ENCODE data around the gene MBP.

Gene MBP

DNA sequence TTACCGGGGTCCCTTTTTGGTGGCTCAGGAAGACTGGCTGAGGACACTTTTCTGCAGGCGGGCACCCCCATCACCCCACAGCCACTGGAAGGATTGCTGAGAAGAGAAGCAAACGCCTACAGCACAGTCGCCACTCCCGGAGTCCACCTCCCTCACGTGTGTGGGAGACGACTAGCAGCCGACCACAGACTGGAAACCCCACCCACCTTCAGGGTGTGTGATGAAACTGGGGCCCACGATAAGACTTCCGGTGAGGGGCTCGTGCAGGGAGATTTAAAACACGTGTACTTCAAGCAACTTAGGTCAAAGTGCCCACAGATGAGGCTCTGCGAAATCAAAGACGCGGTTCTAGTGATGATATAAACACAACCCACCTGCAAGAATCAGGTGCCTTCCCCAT is 26.3 kb downstream of the MBP start:
- in situ Hi-C loops (cut with HindIII; ENCODE audit: low pct_unique_long_range_greater_than_20kb, low sequenced_read_pairs): no loop called here
- no peak for DNase-seq (ENCODE audit: low read depth in 1 of 2, low spot score in 1 of 2)
- no peak for TF ChIP-seq JUND (IDR thresholded peaks at IDR 0.05; ENCODE audit: low read depth)

DNA sequence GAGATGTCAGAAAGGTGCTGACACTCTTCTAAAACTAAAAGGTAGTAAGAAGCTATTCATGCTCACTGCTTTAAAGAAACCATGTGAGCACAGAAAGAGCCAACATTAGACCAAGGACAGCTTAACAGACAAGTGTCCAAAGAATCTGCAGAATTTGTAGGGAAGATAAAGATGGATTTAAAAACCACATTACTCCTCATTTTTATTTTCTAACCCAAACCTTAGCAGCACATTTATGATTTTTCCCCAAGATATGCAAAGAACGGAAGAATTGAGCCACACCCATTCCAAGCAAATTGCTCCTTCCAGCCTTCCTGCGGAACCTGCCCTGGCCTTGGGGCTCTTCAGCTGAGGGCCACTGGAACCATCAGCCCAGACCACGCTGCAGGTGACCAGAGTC is 26.9 kb downstream of the MBP start:
- in situ Hi-C loops (cut with HindIII; ENCODE audit: low pct_unique_long_range_greater_than_20kb, low sequenced_read_pairs): no loop called here
- no peak for TF ChIP-seq JUND (IDR thresholded peaks at IDR 0.05; ENCODE audit: low read depth)
- no peak for DNase-seq (ENCODE audit: low read depth in 1 of 2, low spot score in 1 of 2)

DNA sequence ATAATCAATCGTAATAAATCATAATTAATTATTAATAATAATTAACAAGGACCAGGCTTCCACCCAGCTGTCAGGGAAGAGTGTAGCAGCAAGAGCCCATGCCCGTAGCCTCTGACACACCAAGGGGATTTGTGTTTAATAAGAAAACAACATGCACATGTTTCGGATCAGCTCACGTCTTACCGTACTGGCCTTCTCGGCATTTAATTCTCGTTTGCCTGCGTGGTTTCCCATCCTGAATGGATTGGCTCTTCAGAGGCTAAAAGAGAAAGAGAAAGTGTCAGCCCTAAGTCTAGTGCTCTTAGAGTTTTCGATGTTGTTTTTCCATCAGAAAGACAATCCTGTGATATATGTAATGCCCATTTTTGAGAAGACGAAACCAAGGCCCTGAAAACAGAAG is 27.6 kb downstream of the MBP start:
- in situ Hi-C loops (cut with HindIII; ENCODE audit: low pct_unique_long_range_greater_than_20kb, low sequenced_read_pairs): no loop called here
- DNase-seq (ENCODE audit: low read depth in 1 of 2, low spot score in 1 of 2): no peak
- no peak for TF ChIP-seq JUND (IDR thresholded peaks at IDR 0.05; ENCODE audit: low read depth)

DNA sequence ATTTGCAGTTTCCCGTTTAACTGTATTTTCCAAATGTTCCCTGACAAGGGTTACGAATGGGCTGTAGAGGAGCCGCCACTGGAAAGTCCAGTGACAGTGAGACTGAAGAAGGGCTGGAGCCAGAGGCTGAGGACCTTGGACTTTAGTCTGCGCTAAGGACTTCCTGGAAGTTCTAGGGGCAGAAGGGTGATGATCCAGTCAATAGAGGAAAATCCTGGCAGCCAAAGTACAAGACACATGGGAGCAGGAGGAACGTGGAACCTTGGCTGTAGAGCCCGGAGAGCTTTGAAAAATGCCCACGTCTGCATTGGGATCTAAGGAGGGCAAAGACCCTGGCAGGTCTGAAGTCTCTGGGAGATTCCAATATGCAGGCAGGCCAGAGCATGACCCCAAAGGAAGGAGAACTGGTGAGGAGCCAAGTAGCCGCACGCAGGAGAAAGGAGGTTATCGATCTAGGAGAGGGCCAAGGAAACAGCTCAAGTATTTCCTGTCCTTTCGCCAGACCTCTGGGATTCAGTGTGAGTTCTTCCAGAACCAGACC is 28.5 kb downstream of the MBP start:
- TF ChIP-seq JUND (IDR thresholded peaks at IDR 0.05; ENCODE audit: low read depth): no peak
- in situ Hi-C loops (cut with HindIII; ENCODE audit: low pct_unique_long_range_greater_than_20kb, low sequenced_read_pairs): no loop called here
- DNase-seq (ENCODE audit: low read depth in 1 of 2, low spot score in 1 of 2): no peak

DNA sequence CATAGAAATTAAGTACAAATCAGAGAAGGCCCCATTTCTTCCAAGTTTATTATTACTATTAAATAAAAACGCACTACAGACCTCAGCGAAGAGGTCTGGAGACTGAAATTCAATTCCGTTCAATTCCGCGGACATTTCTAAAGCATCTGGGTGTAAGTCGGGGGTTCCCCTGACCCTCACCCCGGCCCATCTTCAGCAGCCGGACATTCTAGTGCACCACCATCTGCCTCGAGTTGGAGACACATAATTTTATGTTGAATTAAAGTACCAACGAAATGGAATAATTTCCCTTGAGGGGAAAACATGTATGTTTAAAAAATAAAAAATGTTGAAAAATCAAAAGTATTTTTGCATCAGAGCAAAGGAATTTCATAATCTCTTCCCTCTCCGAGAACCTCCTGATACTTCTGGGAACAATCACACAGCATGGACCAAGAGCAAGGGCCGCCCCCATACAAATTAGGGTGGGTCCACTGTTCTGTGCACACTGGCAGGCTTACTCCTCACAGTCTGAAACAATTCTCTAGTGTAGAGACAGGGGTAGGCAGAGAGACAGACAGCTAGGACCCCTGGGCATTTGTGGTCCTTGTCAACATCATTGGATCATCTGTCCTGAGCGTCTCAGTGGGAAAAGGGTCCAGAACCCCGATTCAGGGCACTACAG is 29.3 kb downstream of the MBP start:
- TF ChIP-seq JUND (IDR thresholded peaks at IDR 0.05; ENCODE audit: low read depth): no peak
- DNase-seq (ENCODE audit: low read depth in 1 of 2, low spot score in 1 of 2): no peak
- in situ Hi-C loops (cut with HindIII; ENCODE audit: low pct_unique_long_range_greater_than_20kb, low sequenced_read_pairs): no loop called here

DNA sequence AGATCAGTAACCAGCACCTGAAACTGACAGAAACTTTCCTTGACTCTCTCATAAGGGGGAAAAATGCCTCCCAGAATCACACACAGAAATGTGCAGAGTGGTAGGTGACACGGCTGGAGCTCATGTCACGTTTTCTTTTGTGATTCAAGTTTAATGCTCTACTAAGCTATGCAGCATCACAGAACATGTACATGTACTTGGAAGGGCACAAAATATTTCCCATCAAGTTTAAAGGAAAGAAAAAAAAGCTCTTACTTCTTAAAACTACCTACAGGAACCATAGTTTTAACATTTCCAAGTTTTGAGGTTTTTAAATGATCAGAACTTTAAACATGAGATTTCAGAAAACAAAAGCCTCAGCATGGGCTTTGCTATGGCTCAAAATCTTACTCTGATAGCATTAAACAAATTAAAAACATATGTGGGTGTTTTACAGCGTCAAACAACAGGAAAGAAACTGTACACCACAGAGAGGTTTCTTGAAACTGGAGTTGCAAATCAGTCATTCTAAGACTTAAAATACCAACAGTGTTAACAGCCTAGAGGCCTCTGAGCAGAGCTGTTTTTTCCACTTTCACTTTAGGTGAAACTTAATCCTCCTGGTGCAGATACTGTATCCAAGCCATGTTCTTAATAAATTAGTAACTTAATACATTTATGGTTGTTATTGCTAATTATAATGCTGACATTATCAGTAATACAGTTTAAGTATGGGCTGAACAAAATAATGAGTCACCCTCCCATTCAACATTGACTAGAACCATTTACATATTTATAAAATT is 30.1 kb downstream of the MBP start:
- DNase-seq (ENCODE audit: low read depth in 1 of 2, low spot score in 1 of 2): no peak
- TF ChIP-seq JUND (IDR thresholded peaks at IDR 0.05; ENCODE audit: low read depth): no peak
- in situ Hi-C loops (cut with HindIII; ENCODE audit: low pct_unique_long_range_greater_than_20kb, low sequenced_read_pairs): no loop called here

DNA sequence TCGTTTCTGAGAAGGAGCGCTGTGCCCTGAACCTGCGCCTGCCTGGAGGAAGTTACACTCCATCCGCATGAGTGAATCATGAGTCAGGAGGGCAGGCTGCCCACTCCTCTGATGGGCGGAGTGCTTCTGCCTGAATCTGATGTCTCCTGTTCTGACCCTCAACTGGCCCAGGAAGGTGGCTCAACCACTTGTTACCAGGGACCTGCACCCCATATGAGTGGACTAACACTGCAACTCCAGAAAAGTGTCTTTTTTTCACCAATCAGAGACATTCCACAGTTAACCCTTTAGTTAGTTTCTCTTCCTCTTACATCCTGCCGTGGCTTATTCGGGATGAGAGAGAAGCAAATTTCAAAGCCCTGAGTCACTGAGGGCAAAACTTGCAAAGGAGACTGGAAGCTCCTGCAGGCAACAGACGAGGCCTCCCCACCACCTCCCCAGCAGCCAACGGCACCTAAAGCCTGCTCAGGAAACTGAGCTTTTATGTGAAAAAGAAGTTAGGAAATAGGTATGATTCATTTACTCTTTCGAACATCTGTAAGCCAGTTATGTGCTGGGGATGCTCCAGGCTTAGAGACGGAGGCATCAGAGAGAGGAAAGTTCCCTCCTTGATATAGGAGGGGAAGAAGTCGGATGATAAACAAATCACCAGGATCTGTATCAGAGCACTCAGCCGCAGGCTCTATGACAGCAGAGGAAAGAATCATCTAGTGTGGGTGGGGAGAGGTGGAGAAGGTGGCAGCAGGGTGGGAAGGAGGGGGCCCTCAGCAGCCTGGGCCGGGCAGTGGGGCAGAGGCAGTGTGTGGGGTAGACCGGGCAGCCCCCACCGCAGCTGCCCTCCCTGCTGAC is 30.9 kb downstream of the MBP start:
- in situ Hi-C loops (cut with HindIII; ENCODE audit: low pct_unique_long_range_greater_than_20kb, low sequenced_read_pairs): no loop called here
- no peak for DNase-seq (ENCODE audit: low read depth in 1 of 2, low spot score in 1 of 2)
- no peak for TF ChIP-seq JUND (IDR thresholded peaks at IDR 0.05; ENCODE audit: low read depth)

DNA sequence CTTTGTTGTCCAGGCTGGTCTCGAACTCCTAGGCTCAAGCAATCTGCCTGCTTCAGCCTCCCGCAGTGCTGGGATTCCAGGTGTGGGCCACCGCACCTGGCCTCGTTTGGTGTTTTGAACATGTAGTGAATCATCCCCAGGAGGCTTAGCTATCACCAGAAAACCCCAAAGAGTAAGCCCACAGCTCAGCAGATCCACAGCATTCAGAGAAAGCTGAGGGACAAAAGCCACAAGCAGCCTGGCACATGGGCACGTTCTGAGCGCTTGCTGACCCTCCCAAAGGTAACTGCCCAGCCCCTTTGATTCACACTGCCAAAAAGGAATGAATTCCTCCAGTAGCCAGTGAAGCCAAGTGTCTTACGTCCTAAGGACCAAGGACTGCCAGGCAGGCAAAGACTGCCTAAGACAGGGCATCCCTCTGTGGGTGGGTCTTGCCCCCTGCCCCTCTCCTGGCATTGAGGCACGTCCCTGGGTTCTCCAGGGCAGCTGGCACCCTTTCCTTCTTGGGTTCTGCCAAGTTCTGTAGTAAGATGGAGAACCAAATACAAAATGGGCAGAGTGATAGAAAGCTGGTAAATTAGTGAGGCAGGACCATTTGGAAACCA is 31.7 kb downstream of the MBP start:
- TF ChIP-seq JUND (IDR thresholded peaks at IDR 0.05; ENCODE audit: low read depth): no peak
- DNase-seq (ENCODE audit: low read depth in 1 of 2, low spot score in 1 of 2): no peak
- in situ Hi-C loops (cut with HindIII; ENCODE audit: low pct_unique_long_range_greater_than_20kb, low sequenced_read_pairs): no loop called here

DNA sequence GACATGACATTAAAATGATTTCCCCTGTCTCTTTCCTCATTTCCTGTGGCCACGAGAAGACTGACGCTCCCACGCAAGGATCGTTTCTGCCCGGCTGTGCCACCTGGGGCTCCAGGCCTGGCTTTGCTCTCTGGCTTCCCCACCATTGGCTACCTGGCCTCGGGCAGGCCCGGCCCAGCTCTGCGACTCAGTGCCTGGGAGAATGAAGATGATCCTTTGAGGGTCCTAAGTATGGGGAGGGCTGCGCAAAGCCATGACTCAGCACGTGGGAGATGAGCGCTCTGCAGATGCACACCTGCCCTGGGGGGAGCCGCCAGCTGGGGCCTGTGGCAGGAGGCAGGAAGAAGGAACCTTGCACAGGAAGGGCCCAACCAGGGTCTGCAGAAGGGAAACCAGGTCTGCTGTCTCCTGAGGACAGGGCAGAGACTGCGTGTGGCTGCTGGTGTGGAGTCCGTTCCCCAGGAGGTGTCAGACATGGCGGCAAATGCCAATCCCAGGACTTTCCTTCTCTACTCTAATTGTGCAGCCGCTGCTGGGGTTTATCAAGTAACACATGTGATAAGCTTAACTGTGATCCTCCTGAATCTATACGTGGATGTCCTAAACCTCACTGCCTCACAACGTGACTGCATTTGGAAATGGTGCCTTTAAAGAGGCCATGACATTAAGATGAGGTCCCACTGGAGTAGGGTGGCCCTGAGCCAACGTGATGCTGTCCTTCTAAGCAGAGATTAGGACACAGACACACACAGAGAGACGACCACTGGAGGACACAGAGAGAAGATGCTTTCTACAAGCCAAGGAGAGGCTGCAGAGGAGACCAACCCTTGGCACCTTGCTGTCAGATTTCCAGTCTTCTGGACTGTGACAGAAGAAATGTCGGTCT is 32.9 kb downstream of the MBP start:
- in situ Hi-C loops (cut with HindIII; ENCODE audit: low pct_unique_long_range_greater_than_20kb, low sequenced_read_pairs): no loop called here
- DNase-seq (ENCODE audit: low read depth in 1 of 2, low spot score in 1 of 2): no peak
- no peak for TF ChIP-seq JUND (IDR thresholded peaks at IDR 0.05; ENCODE audit: low read depth)

DNA sequence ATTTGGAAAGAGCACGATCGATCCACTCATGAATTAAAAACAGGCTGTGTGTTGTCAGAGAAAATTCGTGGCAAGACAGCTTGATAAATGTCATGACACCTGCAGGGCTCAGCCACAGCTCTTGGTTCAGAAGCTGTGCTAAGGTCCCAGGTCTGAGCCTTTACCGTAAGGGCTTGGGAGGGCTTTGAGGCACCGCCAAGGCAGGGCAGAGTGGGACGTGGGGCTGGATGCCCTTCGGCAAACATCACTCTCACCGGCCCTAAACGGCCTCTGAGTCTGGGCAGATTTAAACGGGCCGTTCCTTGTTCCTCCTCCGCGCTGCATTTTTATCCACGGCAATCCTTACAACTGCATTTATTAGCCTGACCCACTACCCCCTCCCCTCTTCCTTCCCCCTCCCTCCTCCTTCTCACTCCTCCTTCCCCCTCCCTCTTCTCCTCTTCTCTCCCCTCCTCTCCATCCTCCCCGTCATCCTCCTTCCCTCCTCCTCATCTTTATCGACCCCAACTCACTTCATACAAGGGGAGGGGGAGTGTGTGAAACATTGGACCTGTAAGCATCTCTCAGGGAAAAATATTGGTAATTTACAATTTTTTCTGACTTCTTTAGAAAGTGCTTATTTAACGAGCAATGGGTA is 33.9 kb downstream of the MBP start:
- in situ Hi-C loops (cut with HindIII; ENCODE audit: low pct_unique_long_range_greater_than_20kb, low sequenced_read_pairs): no loop called here
- TF ChIP-seq JUND (IDR thresholded peaks at IDR 0.05; ENCODE audit: low read depth): no peak
- DNase-seq (ENCODE audit: low read depth in 1 of 2, low spot score in 1 of 2): no peak

DNA sequence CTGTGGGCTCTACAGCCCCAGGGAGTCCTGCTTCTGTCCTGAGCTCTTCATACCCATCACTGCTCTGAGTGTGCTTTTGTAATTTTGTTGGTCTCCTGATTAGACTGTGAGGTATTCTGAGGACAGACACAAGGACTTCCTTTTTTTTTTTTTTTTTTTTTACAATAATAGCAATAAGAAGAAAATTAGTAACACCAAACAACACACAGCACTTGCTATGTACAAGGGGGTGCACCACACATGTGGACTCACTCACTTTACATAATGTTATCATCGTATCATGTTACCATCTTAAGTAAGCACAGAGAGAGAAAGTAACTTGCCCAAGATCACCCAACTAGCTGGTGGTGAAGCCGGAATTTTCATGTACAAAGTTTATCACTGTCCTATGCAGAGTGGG is 34.6 kb downstream of the MBP start:
- in situ Hi-C loops (cut with HindIII; ENCODE audit: low pct_unique_long_range_greater_than_20kb, low sequenced_read_pairs): no loop called here

More for the DNA sequence above, 34.6 kb downstream of the MBP start:
- no peak for TF ChIP-seq JUND (IDR thresholded peaks at IDR 0.05; ENCODE audit: low read depth)
- DNase-seq (ENCODE audit: low read depth in 1 of 2, low spot score in 1 of 2): no peak
